NB4 (cell line): ENCODE results near the gene EPS8.

Experiments used
- POLR2A ChIP-seq: IDR thresholded peaks from 2 replicates; pipeline ENCODE4 v1.6.1; 2011; ENCODE audit warnings: mild to moderate bottlenecking; ENCODE audit not compliant: insufficient read length; ENCODE audit errors: extremely low read depth
- TF ChIP-seq, protein P1 (sequence below): IDR thresholded peaks from one replicate; pipeline ENCODE4 v1.5.1; 2012; ENCODE audit warnings: low read depth, low read length

GRCh38 chr12:15636060-15636890 is 152.9 kb downstream of the EPS8 start:
- TF ChIP-seq, protein P1, sequence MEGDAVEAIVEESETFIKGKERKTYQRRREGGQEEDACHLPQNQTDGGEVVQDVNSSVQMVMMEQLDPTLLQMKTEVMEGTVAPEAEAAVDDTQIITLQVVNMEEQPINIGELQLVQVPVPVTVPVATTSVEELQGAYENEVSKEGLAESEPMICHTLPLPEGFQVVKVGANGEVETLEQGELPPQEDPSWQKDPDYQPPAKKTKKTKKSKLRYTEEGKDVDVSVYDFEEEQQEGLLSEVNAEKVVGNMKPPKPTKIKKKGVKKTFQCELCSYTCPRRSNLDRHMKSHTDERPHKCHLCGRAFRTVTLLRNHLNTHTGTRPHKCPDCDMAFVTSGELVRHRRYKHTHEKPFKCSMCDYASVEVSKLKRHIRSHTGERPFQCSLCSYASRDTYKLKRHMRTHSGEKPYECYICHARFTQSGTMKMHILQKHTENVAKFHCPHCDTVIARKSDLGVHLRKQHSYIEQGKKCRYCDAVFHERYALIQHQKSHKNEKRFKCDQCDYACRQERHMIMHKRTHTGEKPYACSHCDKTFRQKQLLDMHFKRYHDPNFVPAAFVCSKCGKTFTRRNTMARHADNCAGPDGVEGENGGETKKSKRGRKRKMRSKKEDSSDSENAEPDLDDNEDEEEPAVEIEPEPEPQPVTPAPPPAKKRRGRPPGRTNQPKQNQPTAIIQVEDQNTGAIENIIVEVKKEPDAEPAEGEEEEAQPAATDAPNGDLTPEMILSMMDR: no peak
- TF ChIP-seq POLR2A: no peak
